H9 (cell line): ENCODE measurements around the gene PROSER3. TPM values are rescaled to one million over a fixed set of nuclear protein-coding genes. Genes with fewer than 3 reads are reported as not detected.
A peak's percentile ranks its signal among the peaks of the same experiment; 100 is the strongest.

ENCODE experiments used
- DNase-seq: peaks from one replicate; pipeline ENCODE4 v3.0.0-alpha.2; 2017
- H2AFZ ChIP-seq: one replicate; pipeline ENCODE4 v1.6.1; 2013; ENCODE audit warnings: mild to moderate bottlenecking, low read length, control low read depth, moderate library complexity
- H2AK5ac ChIP-seq: 2 replicates; pipeline ENCODE4 v1.6.1; 2013; ENCODE audit warnings: low read length, control low read depth, mixed read lengths; ENCODE audit not compliant: insufficient read length
- H2BK120ac ChIP-seq: one replicate; pipeline ENCODE4 v1.6.1; 2013; ENCODE audit warnings: low read depth, mild to moderate bottlenecking, low read length, control low read depth, inconsistent platforms; ENCODE audit not compliant: poor library complexity, severe bottlenecking
- H2BK12ac ChIP-seq: 2 replicates; pipeline ENCODE4 v1.6.1; 2013; ENCODE audit warnings: low read length, control low read depth, mixed read lengths, low read depth; ENCODE audit not compliant: insufficient read length
- H2BK15ac ChIP-seq: 2 replicates; pipeline ENCODE4 v1.6.1; 2013; ENCODE audit warnings: low read depth, low read length, control low read depth
- H2BK20ac ChIP-seq: one replicate; pipeline ENCODE4 v1.6.1; 2013; ENCODE audit warnings: low read depth, mild to moderate bottlenecking, low read length, control low read depth, inconsistent platforms; ENCODE audit not compliant: poor library complexity, severe bottlenecking
- H2BK5ac ChIP-seq: 2 replicates; pipeline ENCODE4 v1.6.1; 2013; ENCODE audit warnings: low read length, control low read depth, mixed read lengths; ENCODE audit not compliant: insufficient read length
- H3K14ac ChIP-seq: 2 replicates; pipeline ENCODE4 v1.6.1; 2013; ENCODE audit warnings: low read length, control low read depth; ENCODE audit not compliant: insufficient read depth
- H3K18ac ChIP-seq: 2 replicates; pipeline ENCODE4 v1.6.1; 2013; ENCODE audit warnings: low read depth, mild to moderate bottlenecking, mixed read lengths, low read length, control low read depth; ENCODE audit not compliant: insufficient read length
- H3K23ac ChIP-seq: 2 replicates; pipeline ENCODE4 v1.6.1; 2013; ENCODE audit warnings: low read length, control low read depth, mixed read lengths, low read depth; ENCODE audit not compliant: insufficient read length
- H3K23me2 ChIP-seq: 2 replicates; pipeline ENCODE4 v1.6.1; 2013; ENCODE audit warnings: low read depth, mild to moderate bottlenecking, mixed read lengths, low read length, control low read depth; ENCODE audit not compliant: insufficient read length, poor library complexity, severe bottlenecking
- H3K27ac ChIP-seq: 2 replicates; pipeline ENCODE4 v1.5.1; 2013; ENCODE audit warnings: low read length, control low read depth, mixed read lengths, low read depth; ENCODE audit not compliant: insufficient read length
- H3K27me3 ChIP-seq: 2 replicates; pipeline ENCODE4 v1.6.1; 2013; ENCODE audit warnings: low read length, control low read depth, inconsistent platforms; ENCODE audit not compliant: insufficient read depth
- H3K4ac ChIP-seq: 2 replicates; pipeline ENCODE4 v1.6.1; 2013; ENCODE audit warnings: low read depth, mild to moderate bottlenecking, control low read depth, inconsistent platforms, low read length, moderate library complexity
- H3K4me1 ChIP-seq: 2 replicates; pipeline ENCODE4 v1.6.1; 2013; ENCODE audit warnings: low read length, control low read depth, inconsistent platforms; ENCODE audit not compliant: insufficient read depth
- H3K4me2 ChIP-seq: 2 replicates; pipeline ENCODE4 v1.6.1; 2013; ENCODE audit warnings: low read length, control low read depth, mixed read lengths; ENCODE audit not compliant: insufficient read length, insufficient read depth
- H3K56ac ChIP-seq: 2 replicates; pipeline ENCODE4 v1.6.1; 2013; ENCODE audit warnings: low read depth, mild to moderate bottlenecking, mixed read lengths, low read length, control low read depth; ENCODE audit not compliant: insufficient read length
- H3K79me1 ChIP-seq: 2 replicates; pipeline ENCODE4 v1.6.1; 2013; ENCODE audit warnings: low read depth, mild to moderate bottlenecking, moderate library complexity, low read length, control low read depth, inconsistent platforms; ENCODE audit not compliant: insufficient read depth, poor library complexity, severe bottlenecking
- H3K79me2 ChIP-seq: 2 replicates; pipeline ENCODE4 v1.6.1; 2013; ENCODE audit warnings: low read length, control low read depth, inconsistent platforms; ENCODE audit not compliant: insufficient read depth
- H3K9ac ChIP-seq: 2 replicates; pipeline ENCODE4 v1.6.1; 2013; ENCODE audit warnings: low read length, control low read depth, mixed read lengths; ENCODE audit not compliant: insufficient read length; ENCODE audit errors: extremely low read depth
- H3K9me3 ChIP-seq: one replicate; pipeline ENCODE4 v1.6.1; 2013; ENCODE audit warnings: low read depth, low read length, inconsistent platforms; ENCODE audit not compliant: control insufficient read depth
- H3T11ph ChIP-seq: one replicate; pipeline ENCODE4 v1.6.1; 2013; ENCODE audit warnings: mild to moderate bottlenecking, low read length, control low read depth, inconsistent platforms
- H4K20me1 ChIP-seq: one replicate; pipeline ENCODE4 v1.6.1; 2013; ENCODE audit not compliant: control insufficient read depth, insufficient read length, insufficient read depth
- H4K5ac ChIP-seq: 2 replicates; pipeline ENCODE4 v1.6.1; 2013; ENCODE audit warnings: low read depth, mild to moderate bottlenecking, mixed read lengths, low read length, control low read depth; ENCODE audit not compliant: insufficient read length
- H4K8ac ChIP-seq: replicated peaks from 2 replicates; pipeline ENCODE4 v1.6.1; 2013; ENCODE audit warnings: low read length, control low read depth, mixed read lengths, low read depth; ENCODE audit not compliant: insufficient read length
- H4K91ac ChIP-seq: 2 replicates; pipeline ENCODE4 v1.6.1; 2013; ENCODE audit warnings: low read depth, mild to moderate bottlenecking, moderate library complexity, mixed read lengths, low read length, control low read depth; ENCODE audit not compliant: insufficient read length
- H3K27ac Mint-ChIP-seq, 3 experiments: 2 replicates in 2 of 3; 3 replicates in 1 of 3; pipeline ENCODE4 v1.8.0; 2020 to 2021; ENCODE audit warnings: mixed read lengths in 3 of 3, mild to moderate bottlenecking in 1 of 3, moderate library complexity in 1 of 3
- H3K27me3 Mint-ChIP-seq: 2 replicates; pipeline ENCODE4 v1.8.0; 2021; ENCODE audit warnings: low read depth, mild to moderate bottlenecking, moderate library complexity, mixed read lengths
- H3K36me3 Mint-ChIP-seq, 3 experiments: 2 replicates in 2 of 3; 3 replicates in 1 of 3; pipeline ENCODE4 v1.8.0; 2020 to 2021; ENCODE audit warnings: low read depth in 3 of 3, mixed read lengths in 3 of 3; ENCODE audit not compliant: insufficient read depth in 1 of 3
- H3K4me1 Mint-ChIP-seq, 2 experiments: 2 replicates each; pipeline ENCODE4 v1.8.0; 2020; ENCODE audit warnings: mixed read lengths in 2 of 2
- H3K4me3 Mint-ChIP-seq, 2 experiments: 2 replicates in 1 of 2; 3 replicates in 1 of 2; pipeline ENCODE4 v1.8.0; 2020 to 2021; ENCODE audit warnings: mild to moderate bottlenecking in 2 of 2, mixed read lengths in 2 of 2, moderate library complexity in 1 of 2
- H3K9me3 Mint-ChIP-seq, 2 experiments: 2 replicates in 1 of 2; 3 replicates in 1 of 2; pipeline ENCODE4 v1.8.0; 2020; ENCODE audit warnings: mild to moderate bottlenecking in 2 of 2, mixed read lengths in 2 of 2, moderate library complexity in 1 of 2
- WGBS: extraction: QIAGEN DNeasy Blood & Tissue Kit; methylation state at CpG from one replicate; pipeline ENCODE4 v1.1.7; 2013; ENCODE audit warnings: missing lambda C conversion rate, low lambda C conversion rate, mixed read lengths; ENCODE audit not compliant: insufficient read length; ENCODE audit errors: extremely low coverage; 5-methylcytosine and 5-hydroxymethylcytosine counted together
- total RNA-seq: library from RNA; stranded (reverse); gene quantifications from 2 replicates; pipeline ENCODE4 v1.2.1, GENCODE V29; 2021
- TF ChIP-seq, protein P1 (sequence below): fragments of 200-600 bp; sonication (generic); conservative IDR thresholded peaks from 3 replicates; pipeline ENCODE4 v1.8.0; 2021; ENCODE audit warnings: antibody characterized with exemption, mild to moderate bottlenecking

The PROSER3 gene
- total RNA-seq, 1 experiment from 2014 or later: 29.1 TPM

DNA sequence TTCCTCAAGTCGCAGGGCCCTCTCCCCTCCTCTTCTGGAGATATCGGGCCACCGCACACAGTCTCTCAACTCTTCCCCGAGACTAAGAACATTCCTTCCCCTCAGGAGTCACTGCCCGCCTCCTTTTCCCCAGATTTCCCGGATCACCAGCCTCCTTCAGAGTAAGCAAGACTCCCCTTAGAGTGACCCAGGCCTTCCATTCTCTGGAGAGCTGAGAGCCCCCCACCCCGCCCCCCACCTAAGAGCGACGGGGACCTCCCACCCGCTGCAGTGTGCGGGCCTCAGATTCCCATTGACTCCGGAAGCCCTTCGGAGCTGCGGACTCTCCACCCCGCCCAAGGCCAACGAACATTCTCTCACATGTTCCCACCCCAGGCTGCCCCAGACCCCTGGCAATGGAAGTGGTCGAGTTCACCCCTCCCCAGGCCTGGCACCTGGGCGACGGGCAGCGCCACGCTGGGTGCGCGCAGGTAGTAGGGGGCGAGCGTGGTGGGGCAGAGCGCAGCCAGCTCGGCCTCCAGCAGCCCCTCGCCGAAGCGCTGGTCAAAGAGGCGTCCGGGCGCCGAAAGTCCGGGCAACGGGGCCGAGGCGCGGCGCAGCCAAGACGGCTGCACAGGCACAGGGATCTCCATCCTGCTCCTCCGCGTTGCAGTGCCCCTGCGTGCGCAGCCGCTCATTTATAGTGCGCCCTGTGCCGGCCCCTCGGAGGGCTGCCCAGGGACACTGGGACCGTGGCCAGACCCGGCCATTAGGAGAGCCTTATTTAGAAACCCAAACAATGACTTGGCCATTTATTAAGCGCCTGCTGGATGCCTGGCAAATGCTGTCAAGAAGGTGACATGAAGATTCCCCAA, 1.4 kb upstream of the PROSER3 start, which contains the start of gene HSPB6:
Gene HSPB6, minus strand, starts transcription at position 653 of the 854 bp plus-strand sequence. Its CDS starts 21 bp downstream, at position 632.
- Mint-ChIP-seq H3K4me3 (peak within 1 kb of the TSS; percentile 91 to 95), H3K4me1 (peaks cover 12 to 23% of the 10 kb centered on the region in 2 experiments), H3K27me3 (peaks cover 7% of the 10 kb centered on the region), H3K36me3 (peaks cover 0 to 21% (median 18%) of the 10 kb centered on the region in 3 experiments; a peak in 5 of 7 replicates), H3K9me3 (no peaks in the 10 kb centered on the region), H3K27ac (peak within 1 kb of the TSS; percentile 68 to 87 (median 86); a peak in 5 of 7 replicates)
- H3K27me3 ChIP-seq: no peaks in the 10 kb centered on the region
- no peak within 1 kb of the TSS for H3K18ac ChIP-seq
- H3K79me1 ChIP-seq: no peaks in the 10 kb centered on the region
- TF ChIP-seq, protein P1, sequence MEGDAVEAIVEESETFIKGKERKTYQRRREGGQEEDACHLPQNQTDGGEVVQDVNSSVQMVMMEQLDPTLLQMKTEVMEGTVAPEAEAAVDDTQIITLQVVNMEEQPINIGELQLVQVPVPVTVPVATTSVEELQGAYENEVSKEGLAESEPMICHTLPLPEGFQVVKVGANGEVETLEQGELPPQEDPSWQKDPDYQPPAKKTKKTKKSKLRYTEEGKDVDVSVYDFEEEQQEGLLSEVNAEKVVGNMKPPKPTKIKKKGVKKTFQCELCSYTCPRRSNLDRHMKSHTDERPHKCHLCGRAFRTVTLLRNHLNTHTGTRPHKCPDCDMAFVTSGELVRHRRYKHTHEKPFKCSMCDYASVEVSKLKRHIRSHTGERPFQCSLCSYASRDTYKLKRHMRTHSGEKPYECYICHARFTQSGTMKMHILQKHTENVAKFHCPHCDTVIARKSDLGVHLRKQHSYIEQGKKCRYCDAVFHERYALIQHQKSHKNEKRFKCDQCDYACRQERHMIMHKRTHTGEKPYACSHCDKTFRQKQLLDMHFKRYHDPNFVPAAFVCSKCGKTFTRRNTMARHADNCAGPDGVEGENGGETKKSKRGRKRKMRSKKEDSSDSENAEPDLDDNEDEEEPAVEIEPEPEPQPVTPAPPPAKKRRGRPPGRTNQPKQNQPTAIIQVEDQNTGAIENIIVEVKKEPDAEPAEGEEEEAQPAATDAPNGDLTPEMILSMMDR: no peak
- no peak within 1 kb of the TSS for H3K56ac ChIP-seq
- H2BK5ac ChIP-seq: no peak within 1 kb of the TSS
- H2BK12ac ChIP-seq: no peak within 1 kb of the TSS
- H3K14ac ChIP-seq: peak within 1 kb of the TSS; percentile 73
- no peak within 1 kb of the TSS for H2BK15ac ChIP-seq
- H2BK20ac ChIP-seq: no peak within 1 kb of the TSS
- H3K23ac ChIP-seq: no peak within 1 kb of the TSS
- no peaks in the 10 kb centered on the region for H3K9me3 ChIP-seq
- H2BK120ac ChIP-seq: no peak within 1 kb of the TSS
- H3K27ac ChIP-seq: no peak within 1 kb of the TSS
- H4K20me1 ChIP-seq: no peaks in the 10 kb centered on the region
- H3K79me2 ChIP-seq: no peaks in the 10 kb centered on the region
- H4K91ac ChIP-seq: no peak within 1 kb of the TSS
- no peak within 1 kb of the TSS for H3T11ph ChIP-seq
- peak; percentile 54 for DNase-seq
- no peak within 1 kb of the TSS for H4K8ac ChIP-seq
- H2AFZ ChIP-seq: no peak within 1 kb of the TSS
- H4K5ac ChIP-seq: no peak within 1 kb of the TSS
- H3K4me1 ChIP-seq: no peaks in the 10 kb centered on the region
- H2AK5ac ChIP-seq: no peak within 1 kb of the TSS
- no peak within 1 kb of the TSS for H3K9ac ChIP-seq
- no peak within 1 kb of the TSS for H3K4ac ChIP-seq
- H3K4me2 ChIP-seq: peak within 1 kb of the TSS; percentile 43
- WGBS: no CpG with 5 or more reads among the region's 52 CpGs
- H3K23me2 ChIP-seq: peaks cover 15% of the 10 kb centered on the region
